ES-I3 (cell line): Measurements from ENCODE around the gene FLCN.
"Not testable (repeated sequence)": the region's sequence is repeated elsewhere in the genome, so short reads cannot be mapped to it uniquely, and the experiment has no call there.

Source experiments
- H3K36me3 ChIP-seq: 2 replicates; pipeline ENCODE4 v1.6.1; 2013; ENCODE audit warnings: mild to moderate bottlenecking, low read length, control low read depth, moderate library complexity; ENCODE audit not compliant: insufficient read depth
- H3K4me1 ChIP-seq: 2 replicates; pipeline ENCODE4 v1.6.1; 2013; ENCODE audit warnings: mild to moderate bottlenecking, control low read depth, low read length; ENCODE audit not compliant: insufficient read depth
- H3K9ac ChIP-seq: 2 replicates; pipeline ENCODE4 v1.6.1; 2013; ENCODE audit warnings: low read depth, mild to moderate bottlenecking, low read length, moderate library complexity
- H3K9me3 ChIP-seq: 2 replicates; pipeline ENCODE4 v1.6.1; 2013; ENCODE audit warnings: mild to moderate bottlenecking, low read length, moderate library complexity; ENCODE audit not compliant: control insufficient read depth, insufficient read depth

FLCN gene

DNA sequence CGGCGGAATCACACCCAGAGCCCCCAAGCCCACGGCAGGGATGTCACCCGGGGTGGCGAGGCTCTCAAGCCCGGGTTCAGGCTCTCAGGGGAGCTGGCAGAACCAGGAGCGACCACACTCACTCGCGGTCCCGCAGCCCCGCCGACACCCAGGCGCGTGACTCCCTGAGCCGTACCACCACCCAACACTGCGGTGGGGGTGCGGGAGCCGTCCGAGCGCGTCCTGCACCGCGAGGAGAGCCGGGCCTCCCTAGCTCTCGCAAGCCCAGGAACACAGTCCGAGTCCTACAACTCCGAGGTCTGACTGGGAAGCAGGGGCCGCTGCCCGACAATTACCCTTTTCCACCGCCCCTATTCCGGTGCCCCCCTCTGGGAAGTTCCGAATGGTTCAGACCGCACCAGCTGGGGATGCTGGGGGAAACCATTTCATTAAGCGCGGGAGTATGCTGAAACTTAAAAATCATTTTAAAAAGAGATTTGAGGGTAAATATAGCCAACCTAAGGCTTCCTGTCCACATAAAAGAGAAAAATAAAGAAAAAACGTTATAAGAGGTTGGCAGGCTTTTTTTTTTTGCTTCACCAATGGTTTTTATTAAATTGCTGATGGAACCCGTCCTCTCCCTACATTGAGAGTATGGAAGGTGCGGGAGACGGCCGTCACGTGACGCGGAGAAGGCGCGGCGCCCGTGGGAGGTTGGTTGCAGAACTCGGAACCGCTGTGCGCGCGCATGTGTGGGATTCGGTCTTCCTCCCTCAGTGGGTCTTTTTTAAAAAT lies at the start of gene FLCN:
FLCN (minus strand) TSS at position 143 of the 774 bp plus-strand sequence. CDS start 9,031 bp downstream, outside the sequence.
- no peaks in the 10 kb centered on the region; the same call in 1 of the 2 replicates for H3K36me3 ChIP-seq
- H3K4me1 ChIP-seq: 0 out of 2 replicates have a peak, but pooled peaks cover 9% of the 10 kb centered on the region
- H3K9me3 ChIP-seq: no peaks in the 10 kb centered on the region
- H3K9ac ChIP-seq: peak within 1 kb of the TSS; percentile 61

- H3K36me3 ChIP-seq: no peaks in the 10 kb centered on the region
These were observed 49.0 kb upstream of the FLCN start for GRCh38 chr17:17285951-17286350.

GRCh38 chr17:17280613-17281549 lies 43.9 kb upstream of the FLCN start, which contains the start of gene COPS3:
COPS3 (minus strand) TSS chr17:17281246; CDS start chr17:17281186, 60 bp downstream.
- Histone ChIP-seq H3K36me3 (peaks cover 4% of the 10 kb centered on the region; the same call in 1 of the 2 replicates), H3K9ac (peak within 1 kb of the TSS; percentile 91), H3K9me3 (no peaks in the 10 kb centered on the region), H3K4me1 (peaks cover 8% of the 10 kb centered on the region; the same call in 1 of the 2 replicates)

More at GRCh38 chr17:17285951-17286350, 49.0 kb upstream of the FLCN start:
- no peaks in the 10 kb centered on the region for H3K4me1 ChIP-seq
- no peak overlapping the region for H3K9ac ChIP-seq
- no peaks in the 10 kb centered on the region for H3K9me3 ChIP-seq

DNA sequence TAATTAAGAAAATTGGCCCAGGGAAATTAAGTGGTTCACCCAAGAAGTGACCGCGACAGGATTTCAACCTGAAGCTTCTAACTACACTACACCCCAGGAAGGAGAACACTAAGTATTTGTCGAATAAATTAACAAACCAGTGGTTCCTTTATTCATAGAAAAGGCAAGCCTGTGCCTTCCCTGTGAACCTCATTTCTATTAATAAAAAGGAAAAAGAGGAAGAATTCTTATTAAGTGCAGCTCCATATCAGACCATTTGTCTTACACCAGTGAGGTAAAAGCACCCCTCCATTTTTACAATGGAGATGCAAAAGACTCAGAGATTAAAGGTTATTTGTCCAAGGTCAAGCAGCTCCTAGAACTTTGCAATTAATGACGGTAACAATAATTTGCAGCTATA lies 42.3 kb upstream of the FLCN start:
- H3K4me1 ChIP-seq: peaks cover 8% of the 10 kb centered on the region; the same call in 1 of the 2 replicates
- H3K9ac ChIP-seq: peak overlapping the region; percentile 91
- peaks cover 4% of the 10 kb centered on the region; the same call in 1 of the 2 replicates for H3K36me3 ChIP-seq
- no peaks in the 10 kb centered on the region for H3K9me3 ChIP-seq

DNA sequence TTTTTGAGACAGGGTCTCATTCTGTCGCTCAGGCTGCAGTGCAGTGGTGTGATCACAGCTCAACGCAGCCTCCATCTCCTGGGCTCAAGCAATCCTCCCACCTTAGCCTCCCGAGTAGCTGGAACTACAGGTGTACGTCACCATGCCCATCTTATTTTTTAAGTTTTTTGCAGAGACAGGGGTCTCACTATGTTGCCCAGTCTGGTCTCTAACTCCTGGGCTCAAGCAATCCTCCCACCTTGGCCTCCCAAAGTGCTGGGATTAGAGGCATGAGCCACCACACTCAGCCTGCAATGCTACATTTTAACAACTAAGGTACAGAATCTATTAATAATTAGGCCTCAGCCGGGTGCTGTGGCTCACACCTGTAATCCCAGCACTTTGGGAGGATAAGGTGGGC lies 40.5 kb upstream of the FLCN start:
- H3K9ac ChIP-seq, H3K36me3 ChIP-seq, H3K9me3 ChIP-seq, H3K4me1 ChIP-seq: not testable (repeated sequence)

DNA sequence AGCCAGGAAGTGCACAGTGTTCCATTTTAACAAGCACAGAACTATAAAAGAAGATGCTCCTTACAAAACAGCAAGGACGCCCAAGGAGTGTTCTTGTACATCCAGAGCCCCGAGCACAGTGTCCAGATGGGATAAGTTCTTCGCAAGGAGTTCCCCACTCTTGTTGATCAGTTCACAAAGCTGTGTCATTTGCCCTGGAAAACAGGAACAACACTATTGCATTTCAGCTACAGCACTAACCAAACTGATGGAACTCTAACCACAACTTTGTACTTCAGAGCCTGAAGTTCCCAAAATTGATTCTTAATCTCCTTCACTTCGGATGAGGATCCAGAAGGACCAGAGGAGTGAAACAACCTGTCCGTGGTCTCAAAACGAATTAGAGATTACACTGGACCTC lies 39.0 kb upstream of the FLCN start:
- no peaks in the 10 kb centered on the region for H3K9me3 ChIP-seq
- H3K36me3 ChIP-seq: peaks cover 4% of the 10 kb centered on the region
- peaks cover 8% of the 10 kb centered on the region; the same call in 1 of the 2 replicates for H3K4me1 ChIP-seq
- H3K9ac ChIP-seq: no peak overlapping the region

- peaks cover 12% of the 10 kb centered on the region for H3K36me3 ChIP-seq
- no peak overlapping the region for H3K9ac ChIP-seq
- no peaks in the 10 kb centered on the region for H3K4me1 ChIP-seq
- H3K9me3 ChIP-seq: no peaks in the 10 kb centered on the region
These were observed 33.2 kb upstream of the FLCN start for GRCh38 chr17:17269926-17270773.

DNA sequence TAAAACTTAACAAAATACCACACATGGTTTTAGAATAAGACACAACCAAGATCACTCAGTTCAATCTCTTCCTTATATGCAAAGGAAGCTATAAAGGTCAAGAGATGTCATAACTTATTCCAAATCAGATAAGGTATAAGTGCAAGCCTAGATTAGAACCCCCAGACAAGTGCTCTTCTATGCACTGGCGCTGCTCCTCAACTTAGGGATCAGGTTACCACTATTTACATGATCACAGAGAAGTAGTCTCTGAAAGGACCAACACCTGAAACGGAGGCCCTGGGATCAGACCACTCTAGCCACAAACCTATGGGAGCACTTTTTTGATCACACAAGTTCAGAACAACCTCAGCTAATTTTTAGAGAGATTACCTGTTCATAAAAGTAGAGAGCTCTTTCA lies 27.5 kb upstream of the FLCN start:
- no peaks in the 10 kb centered on the region for H3K4me1 ChIP-seq
- H3K9me3 ChIP-seq: no peaks in the 10 kb centered on the region
- H3K36me3 ChIP-seq: peaks cover 17% of the 10 kb centered on the region; the same call in 1 of the 2 replicates
- no peak overlapping the region for H3K9ac ChIP-seq

DNA sequence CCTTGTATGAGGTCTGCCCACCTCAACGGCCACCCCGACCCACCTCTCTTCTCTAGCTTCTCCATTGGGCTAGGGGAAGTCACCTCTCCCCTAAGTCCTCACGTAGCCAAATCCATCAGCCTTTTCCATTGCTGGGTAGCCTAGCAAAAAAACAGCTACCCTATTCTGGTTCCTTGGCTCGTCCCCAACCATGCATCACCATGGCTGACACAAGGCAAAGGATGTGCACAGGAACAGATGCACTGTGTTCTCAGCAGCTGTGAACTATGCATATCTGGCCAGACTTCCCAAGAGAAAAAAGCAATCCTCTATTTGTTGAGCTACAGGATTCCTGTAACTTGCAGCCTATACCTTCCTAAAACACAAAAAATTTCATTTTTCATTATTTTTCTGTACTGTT lies 22.0 kb upstream of the FLCN start:
- Histone ChIP-seq H3K36me3 (peaks cover 23% of the 10 kb centered on the region), H3K9ac (no peak overlapping the region), H3K9me3 (no peaks in the 10 kb centered on the region), H3K4me1 (no peaks in the 10 kb centered on the region)

- Histone ChIP-seq H3K9me3 (no peaks in the 10 kb centered on the region), H3K4me1 (no peaks in the 10 kb centered on the region), H3K36me3 (peaks cover 21% of the 10 kb centered on the region), H3K9ac (no peak overlapping the region)
These were observed 21.0 kb upstream of the FLCN start for GRCh38 chr17:17258011-17258410.

DNA sequence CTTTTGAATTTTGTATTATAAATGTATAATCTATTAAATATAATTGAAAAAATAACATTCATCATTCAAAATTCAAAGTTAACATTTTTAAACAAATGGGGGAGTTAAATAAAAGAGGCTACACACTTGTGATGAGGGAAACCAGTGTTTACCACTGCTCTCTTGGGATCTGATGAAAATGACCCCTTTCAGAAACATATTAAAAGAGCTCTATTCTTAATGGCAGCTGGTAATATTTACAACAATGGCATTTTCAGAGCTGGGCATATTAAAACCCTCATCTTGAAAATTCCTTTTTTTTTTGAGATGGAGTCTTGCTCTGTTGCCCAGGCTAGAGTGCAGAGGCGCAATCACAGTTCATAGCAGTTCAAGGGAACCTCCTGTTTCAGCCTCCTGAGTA lies 19.3 kb upstream of the FLCN start:
- H3K9me3 ChIP-seq: no peaks in the 10 kb centered on the region
- H3K36me3 ChIP-seq: peaks cover 23% of the 10 kb centered on the region
- no peak overlapping the region for H3K9ac ChIP-seq
- H3K4me1 ChIP-seq: no peaks in the 10 kb centered on the region

DNA sequence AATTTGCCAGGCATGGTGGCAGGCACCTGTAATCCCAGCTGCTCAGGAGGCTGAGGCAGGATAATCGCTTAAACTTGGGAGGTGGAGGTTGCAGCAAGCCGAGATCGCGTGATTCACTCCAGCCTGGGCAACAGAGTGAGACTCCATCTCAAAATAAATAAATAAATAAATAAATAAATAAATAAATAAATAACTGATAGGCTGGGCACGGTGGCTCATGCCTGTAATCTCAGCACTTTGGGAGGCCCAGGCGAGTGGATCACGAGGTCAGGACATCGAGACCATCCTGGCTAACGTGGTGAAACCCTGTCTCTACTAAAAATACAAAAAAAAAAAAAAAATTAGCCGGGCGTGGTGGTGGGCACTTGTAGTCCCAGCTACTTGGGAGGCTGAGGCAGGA lies 18.7 kb upstream of the FLCN start:
- peaks cover 23% of the 10 kb centered on the region for H3K36me3 ChIP-seq

DNA sequence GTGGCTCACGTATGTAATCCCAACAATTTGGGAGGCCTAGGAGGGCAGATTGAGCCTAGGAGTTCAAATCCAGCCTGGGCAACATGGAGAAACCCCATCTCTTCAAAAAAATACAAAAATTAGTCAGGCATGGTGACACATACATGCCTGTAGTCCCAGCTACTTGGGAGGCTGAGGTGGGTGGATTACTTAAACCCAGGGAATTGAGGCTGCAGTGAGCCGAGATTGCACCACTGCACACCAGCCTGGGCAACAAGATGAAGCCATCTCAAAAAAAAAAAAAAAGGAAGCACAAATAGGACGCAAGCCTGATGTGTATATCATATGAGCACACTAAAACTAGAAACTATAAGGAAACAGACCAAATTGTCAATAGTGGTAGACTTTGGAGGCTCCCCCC lies 17.1 kb upstream of the FLCN start:
- Histone ChIP-seq H3K9me3 (no peaks in the 10 kb centered on the region), H3K4me1 (no peaks in the 10 kb centered on the region), H3K9ac (no peak overlapping the region), H3K36me3 (peaks cover 29% of the 10 kb centered on the region)

More for the DNA sequence above, 18.7 kb upstream of the FLCN start:
- not testable (repeated sequence) for H3K4me1 ChIP-seq, H3K9me3 ChIP-seq, H3K9ac ChIP-seq

DNA sequence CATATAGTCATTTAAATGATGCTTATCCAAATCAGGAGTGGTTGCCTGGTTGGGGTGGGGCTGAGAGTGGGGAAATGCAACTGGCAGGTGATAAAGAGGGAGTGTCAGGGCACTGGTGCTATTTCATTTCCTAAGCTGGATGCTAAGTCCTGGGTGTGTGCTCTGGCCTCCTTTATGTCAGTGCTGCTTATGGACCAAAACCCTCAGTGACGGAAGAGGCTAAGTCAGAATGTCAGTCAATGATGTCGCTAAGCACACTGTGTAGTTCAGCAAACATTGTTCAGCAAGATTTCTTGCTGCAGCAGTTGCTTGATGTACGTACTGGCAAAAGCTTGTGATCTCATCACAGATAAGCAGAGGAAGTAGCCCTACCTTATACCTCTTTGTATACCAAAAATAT lies 16.4 kb upstream of the FLCN start:
- Histone ChIP-seq H3K36me3 (peaks cover 23% of the 10 kb centered on the region), H3K9me3 (no peaks in the 10 kb centered on the region), H3K4me1 (no peaks in the 10 kb centered on the region), H3K9ac (no peak overlapping the region)
